ENCODE results near the gene EHD3. TPM values are rescaled to one million over a fixed set of nuclear protein-coding genes. Genes with fewer than 3 reads are reported as not detected.

EHD3 gene
- total RNA-seq, 1 experiment from 2014 or later, result not detected

- no peak overlapping the region for H3K27ac Mint-ChIP-seq (ENCODE audit: unreplicated experiment)
- ChIA-PET CTCF (interaction anchor here (1.0 kb wide), 1 partner anchor 538 kb away, joined by 3 read pairs; no protein-coding TSS in a partner anchor), POLR2A (no interaction called here)
- no peaks in the 10 kb centered on the region for H3K36me3 Mint-ChIP-seq (ENCODE audit: insufficient read depth, unreplicated experiment)
- Histone ChIP-seq H3K27me3 (replicated peaks; ENCODE audit: control insufficient read depth, insufficient read depth, low read length) (no peaks in the 10 kb centered on the region), H3K9me3 (no peaks in the 10 kb centered on the region), H3K4me3 (ENCODE audit: low read depth, low read length) (no peak overlapping the region), H3K4me1 (no peaks in the 10 kb centered on the region), H3K36me3 (ENCODE audit: control insufficient read depth, insufficient read depth, low read length) (no peaks in the 10 kb centered on the region)
- DNase-seq, result no peak
- intact Hi-C loops (cut with micrococcal nuclease; ENCODE audit: unreplicated experiment), result no loop called here
- TF ChIP-seq CTCF (IDR thresholded peaks at IDR 0.05; ENCODE audit: insufficient read depth in 1 of 2, low read depth in 1 of 2, low read length in 1 of 2, severe bottlenecking in 1 of 2, unreplicated experiment in 1 of 2), result no peak
- no peaks in the 10 kb centered on the region for H3K4me1 Mint-ChIP-seq (ENCODE audit: low read depth, unreplicated experiment)
- peaks cover 3% of the 10 kb centered on the region for H3K27me3 Mint-ChIP-seq (ENCODE audit: insufficient read depth, unreplicated experiment)
- BruUV-seq (replicated peaks), result no TSS peak
- no peaks in the 10 kb centered on the region for H3K9me3 Mint-ChIP-seq (ENCODE audit: unreplicated experiment)
- no peak overlapping the region for H3K4me3 Mint-ChIP-seq (ENCODE audit: unreplicated experiment)
Observed at GRCh38 chr2:31249009-31249690, 15.2 kb downstream of the EHD3 start.

- POLR2A ChIA-PET, result no interaction called here
- intact Hi-C loops (cut with micrococcal nuclease; ENCODE audit: unreplicated experiment), result no loop called here
Observed at GRCh38 chr2:31251018-31251417, 17.1 kb downstream of the EHD3 start.

GRCh38 chr2:31251851-31252250 is 17.9 kb downstream of the EHD3 start:
- no TSS peak for BruUV-seq (replicated peaks)
- no peaks in the 10 kb centered on the region for H3K9me3 ChIP-seq
- no peaks in the 10 kb centered on the region for H3K9me3 Mint-ChIP-seq (ENCODE audit: unreplicated experiment)
- no peaks in the 10 kb centered on the region for H3K27me3 Mint-ChIP-seq (ENCODE audit: insufficient read depth, unreplicated experiment)
- intact Hi-C loops (cut with micrococcal nuclease; ENCODE audit: unreplicated experiment), result no loop called here
- no peak overlapping the region for H3K4me3 Mint-ChIP-seq (ENCODE audit: unreplicated experiment)
- CTCF ChIA-PET, result no interaction called here
- no peaks in the 10 kb centered on the region for H3K4me1 ChIP-seq
- H3K36me3 Mint-ChIP-seq (ENCODE audit: insufficient read depth, unreplicated experiment), result no peaks in the 10 kb centered on the region
- no peak for TF ChIP-seq CTCF (IDR thresholded peaks at IDR 0.05; ENCODE audit: insufficient read depth in 1 of 2, low read depth in 1 of 2, low read length in 1 of 2, severe bottlenecking in 1 of 2, unreplicated experiment in 1 of 2)
- no peaks in the 10 kb centered on the region for H3K27me3 ChIP-seq (replicated peaks; ENCODE audit: control insufficient read depth, insufficient read depth, low read length)
- H3K4me3 ChIP-seq (ENCODE audit: low read depth, low read length), result no peak overlapping the region
- no peaks in the 10 kb centered on the region for H3K36me3 ChIP-seq (ENCODE audit: control insufficient read depth, insufficient read depth, low read length)
- POLR2A ChIA-PET, result no interaction called here
- H3K4me1 Mint-ChIP-seq (ENCODE audit: low read depth, unreplicated experiment), result no peaks in the 10 kb centered on the region
- no peak for DNase-seq
- no peak overlapping the region for H3K27ac Mint-ChIP-seq (ENCODE audit: unreplicated experiment)

More at GRCh38 chr2:31251018-31251417, 17.1 kb downstream of the EHD3 start:
- Mint-ChIP-seq H3K27ac (ENCODE audit: unreplicated experiment) (no peak overlapping the region), H3K27me3 (ENCODE audit: insufficient read depth, unreplicated experiment) (no peaks in the 10 kb centered on the region), H3K9me3 (ENCODE audit: unreplicated experiment) (no peaks in the 10 kb centered on the region), H3K4me3 (ENCODE audit: unreplicated experiment) (no peak overlapping the region), H3K4me1 (ENCODE audit: low read depth, unreplicated experiment) (no peaks in the 10 kb centered on the region), H3K36me3 (ENCODE audit: insufficient read depth, unreplicated experiment) (no peaks in the 10 kb centered on the region)
- BruUV-seq (replicated peaks), result no TSS peak
- H3K36me3 ChIP-seq (ENCODE audit: control insufficient read depth, insufficient read depth, low read length), result no peaks in the 10 kb centered on the region
- no peak overlapping the region for H3K4me3 ChIP-seq (ENCODE audit: low read depth, low read length)
- DNase-seq, result no peak
- H3K27me3 ChIP-seq (replicated peaks; ENCODE audit: control insufficient read depth, insufficient read depth, low read length), result no peaks in the 10 kb centered on the region
- CTCF ChIA-PET, result no interaction called here
- no peaks in the 10 kb centered on the region for H3K4me1 ChIP-seq
- no peaks in the 10 kb centered on the region for H3K9me3 ChIP-seq
- TF ChIP-seq CTCF (IDR thresholded peaks at IDR 0.05; ENCODE audit: insufficient read depth in 1 of 2, low read depth in 1 of 2, low read length in 1 of 2, severe bottlenecking in 1 of 2, unreplicated experiment in 1 of 2), result no peak

Data from Caco-2 (cell line).